GM21528 (cell line): ENCODE results near the gene VSIG10L.

Source experiments
- ATAC-seq: cut with Tn5 transposase; IDR thresholded peaks from one replicate; pipeline ENCODE4 v1.9.1; 2021; ENCODE audit warnings: mild to moderate bottlenecking, moderate library complexity; ENCODE audit not compliant: unreplicated experiment, low FRiP score

Gene VSIG10L

GRCh38 chr19:51339687-51340656 is 2.0 kb downstream of the VSIG10L start:
- peak; percentile 47 for ATAC-seq

DNA sequence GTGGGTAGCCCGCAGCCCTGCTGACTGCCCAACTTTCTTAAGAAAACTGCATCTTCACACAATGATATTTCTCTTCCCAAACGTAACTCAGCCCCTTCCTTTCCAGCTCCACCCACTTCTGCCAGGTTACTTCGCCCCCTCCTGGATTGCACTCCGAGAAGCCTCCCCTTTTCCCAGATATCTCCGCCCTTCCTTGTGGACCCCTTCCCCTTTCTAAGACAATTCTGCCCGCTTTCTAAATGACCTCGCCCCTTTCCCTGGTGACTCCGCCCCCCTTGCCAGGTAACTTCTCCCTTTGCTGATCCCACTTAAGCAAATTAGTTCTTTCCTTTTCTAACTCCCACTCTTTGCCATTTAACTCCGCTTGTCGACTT is 2.6 kb downstream of the VSIG10L start:
- ATAC-seq: peak; percentile 7

DNA sequence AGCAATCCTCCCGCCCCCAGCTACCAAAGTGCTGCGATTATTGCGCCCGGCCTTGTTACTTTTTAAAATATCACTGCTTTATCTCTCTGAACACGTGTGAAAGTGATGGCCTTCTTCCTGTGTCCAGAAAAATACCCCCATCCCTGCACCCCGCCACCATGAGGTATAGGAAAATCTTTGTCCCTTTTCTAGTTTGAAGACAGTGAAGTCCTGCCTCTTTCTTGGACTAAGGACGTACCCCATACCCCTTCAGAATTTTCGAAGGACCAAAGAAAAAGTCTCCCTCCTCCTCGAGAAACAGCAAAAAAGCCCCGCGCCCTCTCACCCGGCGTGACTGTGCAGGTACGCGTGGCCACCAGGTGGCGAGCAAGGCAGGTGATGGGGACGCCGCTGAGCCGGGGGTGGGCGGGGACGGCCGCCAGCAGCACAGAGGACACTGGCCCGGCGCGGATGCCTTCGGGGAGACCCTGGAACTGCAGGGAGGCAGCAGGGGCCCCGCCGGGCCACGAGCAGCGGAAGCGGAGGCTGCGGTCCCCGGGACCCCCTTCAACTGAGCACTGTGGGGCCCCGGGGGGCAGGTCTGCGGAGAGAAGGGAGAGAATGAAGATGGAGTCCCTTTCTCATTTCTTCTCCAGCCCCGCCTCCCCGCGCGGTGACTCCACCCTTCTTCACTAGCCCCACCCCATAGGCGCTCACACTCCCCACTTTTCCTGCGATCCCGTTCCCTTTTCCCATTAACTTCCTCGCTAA is 3.2 kb downstream of the VSIG10L start:
- peak; percentile 48 for ATAC-seq

DNA sequence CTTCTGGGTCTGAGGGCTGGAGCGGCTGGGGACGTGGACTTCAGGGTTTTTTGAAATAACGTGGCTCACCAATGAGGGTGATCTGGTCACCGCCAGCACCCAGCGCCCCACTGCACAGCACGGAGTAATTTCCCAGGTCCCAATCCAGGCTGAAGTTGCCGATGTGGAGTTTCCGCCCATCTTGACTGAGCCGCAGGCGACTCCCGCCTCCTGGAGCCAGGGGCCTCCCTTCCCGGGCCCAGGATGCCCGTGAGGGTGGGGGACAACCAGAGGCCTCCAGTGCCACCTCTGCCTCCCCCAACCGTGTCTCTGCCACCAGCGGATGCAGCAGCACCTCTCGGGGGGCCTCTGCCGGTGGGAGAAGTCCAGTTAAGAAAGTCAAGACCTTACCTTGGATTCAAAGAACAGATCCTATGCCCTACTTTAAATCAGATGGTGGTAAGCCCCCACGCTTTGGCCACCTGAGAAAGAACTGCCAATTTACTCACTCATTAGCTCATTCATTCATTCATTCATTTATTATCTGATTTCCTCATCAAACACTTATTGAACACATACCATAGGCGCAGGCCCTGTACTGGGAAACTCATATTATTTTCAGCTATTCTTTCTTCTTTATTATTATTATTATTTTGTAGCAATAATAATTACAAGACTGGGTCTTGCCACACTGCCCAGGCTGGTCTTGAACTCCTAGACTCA is 3.9 kb downstream of the VSIG10L start:
- ATAC-seq: no peak

DNA sequence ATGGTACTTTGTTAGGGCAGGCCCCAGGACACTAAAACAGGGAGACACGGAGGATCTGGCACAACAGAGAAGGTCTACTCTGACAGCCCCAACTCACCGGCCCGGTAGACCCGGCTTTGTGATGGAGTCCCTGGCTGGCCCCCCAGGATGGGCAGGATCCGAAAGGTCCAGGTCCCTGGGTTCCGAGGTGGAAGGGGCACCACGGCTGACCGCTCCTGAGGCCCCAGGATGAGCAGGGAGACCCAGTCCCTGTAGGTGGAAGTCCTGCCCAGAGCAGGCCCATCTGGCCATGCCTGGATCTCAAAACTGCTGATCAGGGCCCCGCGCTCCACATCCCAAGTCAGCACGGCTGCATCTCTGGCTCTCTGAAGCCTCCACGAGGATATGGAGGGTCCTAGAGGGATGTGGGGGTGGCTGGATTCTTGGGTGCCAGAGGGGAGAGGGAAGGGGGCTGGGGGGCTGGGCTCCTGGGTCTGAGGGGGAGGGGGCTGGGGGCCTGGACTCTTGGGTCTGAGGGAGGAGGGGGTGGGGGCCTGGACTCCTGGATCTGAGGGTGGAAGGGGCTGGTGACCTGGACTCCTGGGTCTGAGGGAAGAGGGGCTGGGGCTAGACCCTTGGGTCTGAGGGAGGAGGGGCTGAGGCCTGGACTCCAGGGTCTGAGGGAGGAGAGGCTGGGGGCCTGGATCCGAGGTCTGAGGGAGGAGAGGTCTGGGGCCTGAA is 4.6 kb downstream of the VSIG10L start:
- no peak for ATAC-seq

DNA sequence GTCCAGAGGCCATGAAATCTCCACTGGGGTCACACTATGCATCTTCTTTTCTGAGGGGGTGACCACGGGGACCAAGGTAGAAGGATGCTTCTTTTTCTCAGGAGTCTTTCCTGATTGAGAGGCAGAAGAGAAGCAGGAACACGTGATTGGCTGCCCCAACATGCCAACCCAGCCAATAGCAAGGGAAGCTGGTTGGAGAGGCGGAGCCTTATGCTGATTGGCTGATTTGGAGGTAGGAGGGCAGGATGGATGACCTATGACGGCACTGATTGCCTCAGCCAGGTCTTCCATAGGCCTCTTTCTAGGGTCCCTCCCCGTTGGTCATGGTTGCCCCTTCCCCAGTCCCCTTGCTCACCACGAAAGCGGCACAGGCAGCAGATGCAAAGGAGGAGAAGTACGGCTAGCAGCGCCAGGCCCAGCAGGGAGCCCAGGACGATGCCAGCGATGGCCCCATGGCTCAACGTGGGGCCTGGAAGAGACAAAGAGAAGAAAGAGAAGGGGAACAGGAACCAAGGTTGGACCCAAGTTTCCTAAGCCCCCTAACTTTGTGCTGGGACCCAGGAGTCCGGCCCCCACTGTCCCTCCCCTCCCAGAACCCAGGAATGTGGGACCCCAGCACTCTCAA is 8.0 kb downstream of the VSIG10L start:
- ATAC-seq: no peak

DNA sequence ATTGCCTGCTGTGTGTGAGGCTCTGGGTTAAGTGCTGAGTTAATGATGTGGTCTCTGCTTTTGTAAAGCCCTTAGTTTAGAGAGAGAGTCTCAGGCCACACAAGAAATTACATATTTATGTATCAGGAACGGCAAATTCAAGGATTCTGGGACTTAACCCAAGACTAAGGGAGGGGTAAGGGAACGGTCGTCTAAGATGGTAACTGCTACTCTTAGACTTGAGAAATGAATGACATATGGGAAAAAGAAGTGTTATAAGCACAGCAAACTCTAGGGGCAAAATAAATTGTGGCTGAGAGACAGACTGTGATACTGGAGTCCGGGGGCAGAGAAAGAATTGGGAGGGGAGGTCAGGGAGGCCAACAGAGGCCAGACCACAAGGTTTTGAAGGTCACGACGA is 10.2 kb downstream of the VSIG10L start:
- no peak for ATAC-seq

DNA sequence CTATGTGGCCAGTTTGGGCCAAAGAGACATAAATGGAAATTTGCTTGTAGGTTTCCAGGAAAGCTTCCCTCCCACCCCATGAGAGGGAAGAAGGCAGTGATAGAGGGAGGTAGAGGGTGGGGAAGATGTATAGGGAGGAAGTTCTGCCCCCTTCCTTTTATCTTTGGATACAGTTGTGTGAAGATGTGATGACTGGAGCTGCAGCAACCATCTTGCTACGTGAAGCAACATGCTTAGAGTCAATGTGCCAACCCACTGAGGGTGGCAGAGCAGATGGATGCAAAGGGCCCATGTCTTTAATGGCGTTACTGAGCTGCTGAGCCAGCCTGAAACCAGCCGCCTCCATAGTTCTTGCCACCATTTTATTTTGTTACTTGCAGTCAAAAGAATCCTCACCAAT is 10.7 kb downstream of the VSIG10L start:
- no peak for ATAC-seq

DNA sequence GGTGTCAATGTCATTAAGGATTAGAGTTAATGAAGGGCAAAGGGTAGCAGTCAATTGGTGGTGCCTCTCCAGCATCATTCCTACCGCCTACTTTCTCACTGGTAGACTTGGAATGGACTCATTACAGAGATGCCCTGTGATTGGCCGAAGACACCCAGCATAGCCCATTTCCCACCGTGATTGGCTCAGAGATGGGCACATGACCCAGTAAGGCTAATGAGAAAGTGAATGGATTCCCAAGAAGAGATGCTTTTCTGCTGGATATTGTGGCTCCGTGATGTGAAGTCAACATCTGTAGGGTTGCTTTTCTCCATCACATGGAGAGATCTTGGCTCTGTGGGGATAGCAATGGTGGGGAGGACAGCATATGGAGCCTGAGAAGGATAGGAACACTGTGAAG is 11.6 kb downstream of the VSIG10L start:
- ATAC-seq: no peak

GRCh38 chr19:51329411-51329810 is 12.5 kb downstream of the VSIG10L start:
- ATAC-seq: no peak

GRCh38 chr19:51327066-51328001 is 14.6 kb downstream of the VSIG10L start:
- no peak for ATAC-seq

- ATAC-seq: no peak
These were observed 15.5 kb downstream of the VSIG10L start for GRCh38 chr19:51326216-51327065.

DNA sequence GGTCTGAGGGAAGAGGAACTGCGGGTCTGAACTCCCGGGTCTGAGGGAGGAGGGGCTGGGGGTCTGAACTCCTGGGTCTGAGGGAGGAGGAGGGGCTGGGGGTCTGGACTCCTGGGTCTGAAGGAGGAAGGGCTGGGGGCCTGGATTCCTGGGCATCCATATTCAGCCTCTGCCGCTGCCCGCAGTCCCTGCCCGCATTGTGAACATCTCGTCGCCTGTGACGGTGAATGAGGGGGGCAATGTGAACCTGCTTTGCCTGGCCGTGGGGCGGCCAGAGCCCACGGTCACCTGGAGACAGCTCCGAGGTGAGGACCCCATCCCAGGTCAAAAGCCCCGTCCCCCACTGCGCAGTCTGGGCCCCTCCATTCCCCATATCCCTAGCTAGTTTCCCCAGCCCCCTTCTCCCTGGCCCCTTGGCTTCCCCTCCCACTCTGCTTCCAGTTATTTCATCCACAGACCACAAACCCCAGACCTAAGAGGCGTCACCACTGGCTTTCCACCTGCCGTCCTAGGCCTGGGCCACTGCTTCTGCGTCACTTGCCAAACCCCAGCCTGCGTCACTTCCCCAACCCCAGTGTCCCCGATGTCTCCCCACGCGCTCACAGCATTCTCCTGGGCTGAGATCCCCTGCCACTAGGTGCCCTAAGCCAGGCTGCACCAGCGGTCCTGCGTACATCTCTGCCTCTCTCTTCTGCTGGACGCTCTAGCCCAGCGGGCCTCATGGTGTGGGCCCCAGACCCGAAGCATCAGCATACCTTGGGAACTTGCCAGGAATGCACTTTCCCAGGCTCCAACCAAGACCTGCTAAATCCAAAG is 16.6 kb downstream of the VSIG10L start:
- ATAC-seq: no peak

GRCh38 chr19:51324167-51324481 is 17.8 kb downstream of the VSIG10L start:
- no peak for ATAC-seq

DNA sequence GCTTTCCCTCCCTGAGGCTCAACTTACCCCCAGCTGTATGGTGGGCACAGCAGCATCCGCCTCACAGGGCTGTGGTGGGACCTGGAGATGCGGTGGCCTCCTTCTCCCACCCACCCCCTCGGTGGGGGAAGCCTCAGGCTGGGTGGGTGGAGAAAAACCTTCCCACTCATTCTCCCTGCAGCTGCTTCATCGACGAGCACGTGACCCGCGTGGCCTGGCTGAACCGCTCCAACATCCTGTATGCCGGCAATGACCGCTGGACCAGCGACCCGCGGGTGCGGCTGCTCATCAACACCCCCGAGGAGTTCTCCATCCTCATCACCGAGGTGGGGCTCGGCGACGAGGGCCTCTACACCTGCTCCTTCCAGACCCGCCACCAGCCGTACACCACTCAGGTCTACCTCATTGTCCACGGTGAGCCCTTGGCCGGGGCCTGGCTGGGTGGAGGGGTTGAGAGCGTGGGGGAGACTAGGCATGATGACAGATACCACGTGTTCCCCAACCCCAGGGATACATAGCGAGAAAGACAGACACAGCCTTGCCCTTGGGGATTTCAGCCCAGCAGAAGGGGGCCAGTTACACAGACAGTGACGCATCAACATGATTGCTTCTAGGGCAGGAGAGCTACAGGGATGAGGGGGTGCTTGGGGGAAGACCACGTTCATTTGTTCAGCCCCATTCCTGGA is 18.3 kb downstream of the VSIG10L start:
- no peak for ATAC-seq

- ATAC-seq: no peak
These were observed 20.1 kb downstream of the VSIG10L start for GRCh38 chr19:51321799-51322198.

GRCh38 chr19:51320280-51320657 is 21.7 kb downstream of the VSIG10L start:
- no peak for ATAC-seq
